Fibroblast of gingiva (primary cell): ENCODE data around the gene C2CD4C.
"Not testable (repeated sequence)": the region's sequence is repeated elsewhere in the genome, so short reads cannot be mapped to it uniquely, and the experiment has no call there.

Experiments
- DNase-seq: peaks from one replicate; pipeline ENCODE4 v3.0.0-alpha.2; 2011; ENCODE audit warnings: low read depth

The C2CD4C gene

GRCh38 chr19:364496-365287 lies 44.3 kb downstream of the C2CD4C start:
- no peak for DNase-seq

GRCh38 chr19:362683-363082 lies 46.3 kb downstream of the C2CD4C start:
- no peak for DNase-seq

GRCh38 chr19:362154-362553 lies 46.8 kb downstream of the C2CD4C start:
- DNase-seq: no peak

GRCh38 chr19:359653-359925 lies 49.4 kb downstream of the C2CD4C start:
- DNase-seq: no peak

- not testable (repeated sequence) for DNase-seq
Measured at GRCh38 chr19:355536-355935, 53.4 kb downstream of the C2CD4C start.
